Lower leg skin (tissue), 4 donors: Measurements from ENCODE around the gene DHX34. TPM values are rescaled to one million over a fixed set of nuclear protein-coding genes. Genes with fewer than 3 reads are reported as not detected.
A peak's percentile ranks its signal among the peaks of the same experiment; 100 is the strongest.

Experiments
- DNase-seq, 2 donors: peaks; one replicate each; pipeline ENCODE4 v3.0.0-alpha.2; 2019; ENCODE audit warnings: low spot score in 2 of 2
- H3K4me3 ChIP-seq: fragments of 200-600 bp; sonication (generic); 2 replicates; pipeline ENCODE4 v1.5.1; 2017; ENCODE audit warnings: mild to moderate bottlenecking, low read depth; ENCODE audit not compliant: poor library complexity, severe bottlenecking
- CTCF ChIP-seq, 3 donors: fragments of 450-650 bp; IDR thresholded peaks; one replicate each; pipeline ENCODE4 v1.5.1; 2016; ENCODE audit warnings: antibody characterized with exemption in 3 of 3, mild to moderate bottlenecking in 3 of 3, moderate library complexity in 2 of 3
- POLR2A ChIP-seq, 2 donors: fragments of 450-650 bp; IDR thresholded peaks; one replicate each; pipeline ENCODE4 v1.6.1; 2016 to 2017; ENCODE audit warnings: antibody characterized with exemption in 2 of 2, mild to moderate bottlenecking in 1 of 2, moderate library complexity in 1 of 2
- WGBS, 2 donors: methylation state at CpG; one replicate each; pipeline ENCODE4 v1.1.5; 2018; 5-methylcytosine and 5-hydroxymethylcytosine counted together
- intact Hi-C: fragments of 100-400 bp; cut with DNase I; formaldehyde crosslinking; loops from one replicate; pipeline ENCODE4 v1.15.0; 2023; ENCODE audit warnings: low total_unique reads
- total RNA-seq, 4 donors: library from RNA; depleted of rRNA; stranded (reverse); fragments of >200 nt; gene quantifications; one replicate each; pipeline ENCODE4 v1.1.0, GENCODE V29; 2016

Gene DHX34
- total RNA-seq, 4 donors from 2014 or later = 11.1 to 28.7 (median 18.9) TPM

- no peak for TF ChIP-seq CTCF (IDR thresholded peaks at IDR 0.05)
- no peak for TF ChIP-seq POLR2A (IDR thresholded peaks at IDR 0.05)
- no peak for DNase-seq
- 49 to 61% methylated on average over 8 of the region's 8 CpGs for WGBS, 2 donors
- no peak overlapping the region for H3K4me3 ChIP-seq
- intact Hi-C loops = loop anchor here (10.0 kb wide), 1 partner anchor 96 kb away; no protein-coding TSS in a partner anchor
Measured at GRCh38 chr19:47309038-47309437, 40.1 kb upstream of the DHX34 start.

- 47 to 55% methylated on average over 12 of the region's 12 CpGs for WGBS, 2 donors
- intact Hi-C loops = loop anchor here (10.0 kb wide), 1 partner anchor 95 kb away; no protein-coding TSS in a partner anchor
- H3K4me3 ChIP-seq = no peak within 1 kb of the TSS
- TF ChIP-seq POLR2A (IDR thresholded peaks at IDR 0.05) (no peak), CTCF (IDR thresholded peaks at IDR 0.05) (no peak)
- DNase-seq = peak; percentile 30 to 89
Measured at GRCh38 chr19:47309608-47310007, 39.5 kb upstream of the DHX34 start, which contains the start of gene C5AR1. TSS of gene C5AR1 (plus strand) at chr19:47309861. CDS start at chr19:47309896, 35 bp downstream.

GRCh38 chr19:47310323-47310722 is 38.8 kb upstream of the DHX34 start:
- intact Hi-C loops = no loop called here
- DNase-seq = no peak
- WGBS, 2 donors = 75 to 82% methylated on average over 2 of the region's 2 CpGs
- TF ChIP-seq POLR2A (IDR thresholded peaks at IDR 0.05) = no peak
- TF ChIP-seq CTCF (IDR thresholded peaks at IDR 0.05) = no peak
- no peak overlapping the region for H3K4me3 ChIP-seq

- WGBS, 2 donors = 15 to 26% methylated on average over 5 of the region's 5 CpGs
- peak in 1 of 2 donors; percentile 89 for DNase-seq
- intact Hi-C loops = no loop called here
- TF ChIP-seq POLR2A (IDR thresholded peaks at IDR 0.05) = no peak
- TF ChIP-seq CTCF (IDR thresholded peaks at IDR 0.05) = no peak
- no peak overlapping the region for H3K4me3 ChIP-seq
Measured at GRCh38 chr19:47310819-47311218, 38.3 kb upstream of the DHX34 start.

- DNase-seq = no peak
- intact Hi-C loops = no loop called here
- 89 to 91% methylated on average over 5 of the region's 5 CpGs for WGBS, 2 donors
- TF ChIP-seq CTCF (IDR thresholded peaks at IDR 0.05) (no peak), POLR2A (IDR thresholded peaks at IDR 0.05) (no peak)
- no peak overlapping the region for H3K4me3 ChIP-seq
Measured at GRCh38 chr19:47312366-47313006, 36.6 kb upstream of the DHX34 start.
